A673 (cell line): ENCODE data around the gene EDAR. TPM values are rescaled to one million over a fixed set of nuclear protein-coding genes. Genes with fewer than 3 reads are reported as not detected.

Experiments used
- BruUV-seq: library from RNA; stranded (reverse); fragments of 400-500 nt; replicated peaks from 2 replicates; lab custom pipeline; 2021; lab: Mats Ljungman, UMichigan
- CTCF ChIA-PET: fragments of 300-600 bp; sonication (Branson Sonifier 250); formaldehyde crosslinking; loops from one replicate; lab custom pipeline; 2022; ENCODE audit warnings: antibody characterized with exemption; lab: Charles Lee
- POLR2A ChIA-PET: fragments of 300-600 bp; sonication (Branson Sonifier 250); formaldehyde crosslinking; loops from one replicate; lab custom pipeline; 2022; ENCODE audit warnings: antibody characterized with exemption; ENCODE audit not compliant: low non-redundant PET; lab: Charles Lee
- DNase-seq: peaks from one replicate; pipeline ENCODE4 v3.0.0-alpha.2; 2015; ENCODE audit warnings: low spot score
- H3K27ac ChIP-seq: fragments of 200-600 bp; sonication (generic); 2 replicates; pipeline ENCODE4 v1.5.1; 2016; ENCODE audit warnings: mixed run types, low read depth, mild to moderate bottlenecking, mixed read lengths, antibody characterized with exemption, low read length; ENCODE audit not compliant: poor library complexity, severe bottlenecking
- H3K27me3 ChIP-seq: fragments of 200-600 bp; sonication (generic); replicated peaks from 2 replicates; pipeline ENCODE4 v1.6.1; 2017; ENCODE audit warnings: mixed run types, low read depth, mild to moderate bottlenecking, mixed read lengths, antibody characterized with exemption, low read length; ENCODE audit not compliant: insufficient read depth, poor library complexity
- H3K36me3 ChIP-seq: fragments of 200-600 bp; sonication (generic); 2 replicates; pipeline ENCODE4 v1.6.1; 2016; ENCODE audit warnings: mixed run types, mild to moderate bottlenecking, mixed read lengths, antibody characterized with exemption, low read length; ENCODE audit not compliant: insufficient read depth, poor library complexity, severe bottlenecking
- H3K4me1 ChIP-seq: fragments of 200-600 bp; sonication (generic); 2 replicates; pipeline ENCODE4 v1.6.1; 2017; ENCODE audit warnings: mixed run types, mild to moderate bottlenecking, mixed read lengths, antibody characterized with exemption, low read length; ENCODE audit not compliant: insufficient read depth, poor library complexity, severe bottlenecking
- H3K4me3 ChIP-seq: fragments of 200-600 bp; sonication (generic); 2 replicates; pipeline ENCODE4 v1.5.1; 2016; ENCODE audit warnings: low read depth, mixed run types, mild to moderate bottlenecking, mixed read lengths, low read length; ENCODE audit not compliant: poor library complexity, severe bottlenecking
- H3K9me3 ChIP-seq: fragments of 200-600 bp; sonication (generic); 2 replicates; pipeline ENCODE4 v1.6.1; 2016; ENCODE audit warnings: mixed run types, low read depth, mild to moderate bottlenecking, mixed read lengths, antibody characterized with exemption, low read length; ENCODE audit not compliant: poor library complexity, severe bottlenecking
- EZH2 ChIP-seq: fragments of 200-600 bp; sonication (generic); IDR thresholded peaks from 2 replicates; pipeline ENCODE4 v1.6.1; 2017; ENCODE audit warnings: borderline replicate concordance, low read depth, mild to moderate bottlenecking, mixed read lengths, antibody characterized with exemption, low read length; ENCODE audit not compliant: poor library complexity, severe bottlenecking
- intact Hi-C: fragments of 100-400 bp; cut with micrococcal nuclease; formaldehyde crosslinking; loops from one replicate; pipeline ENCODE4 v1.10.0; 2022; ENCODE audit not compliant: unreplicated experiment
- total RNA-seq: library from RNA; stranded (reverse); gene quantifications from 2 replicates; pipeline ENCODE4 v1.2.3, GENCODE V29; 2021
- TF ChIP-seq, protein P1 (sequence below): fragments of 300-800, 200-600 bp; sonication (generic); conservative IDR thresholded peaks from 2 replicates; pipeline ENCODE4 v1.5.1; 2017; ENCODE audit warnings: low read depth, mild to moderate bottlenecking, antibody characterized with exemption, low read length, moderate library complexity, mixed read lengths

The EDAR gene
- total RNA-seq, 1 experiment from 2014 or later: not detected

DNA sequence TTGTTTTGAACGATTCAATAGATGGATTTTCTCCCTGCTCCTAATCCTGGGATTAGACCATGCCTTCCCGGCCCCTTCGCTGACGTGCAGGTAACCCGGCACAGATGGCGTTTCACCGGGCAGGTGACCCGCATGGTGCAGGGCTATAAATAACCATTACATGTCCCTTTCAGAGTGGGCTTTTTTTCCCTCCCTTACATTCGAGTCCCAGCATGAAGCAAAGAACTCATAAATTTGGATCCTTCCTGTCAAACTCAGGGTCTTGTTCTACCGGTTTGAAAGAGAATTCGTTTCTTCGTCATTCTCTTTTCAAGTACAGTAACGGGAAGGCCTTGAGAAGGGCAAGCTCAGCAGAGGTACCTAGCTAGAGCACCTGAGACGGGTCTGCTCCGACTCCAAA lies 46.1 kb downstream of the EDAR start:
- no peak overlapping the region for H3K27ac ChIP-seq
- BruUV-seq: no TSS peak
- POLR2A ChIA-PET: no interaction called here
- CTCF ChIA-PET: no interaction called here
- H3K4me1 ChIP-seq: no peaks in the 10 kb centered on the region
- peaks cover 2% of the 10 kb centered on the region for H3K27me3 ChIP-seq
- no peak for DNase-seq
- H3K9me3 ChIP-seq: peaks cover 12% of the 10 kb centered on the region
- intact Hi-C loops: no loop called here
- TF ChIP-seq, protein P1, sequence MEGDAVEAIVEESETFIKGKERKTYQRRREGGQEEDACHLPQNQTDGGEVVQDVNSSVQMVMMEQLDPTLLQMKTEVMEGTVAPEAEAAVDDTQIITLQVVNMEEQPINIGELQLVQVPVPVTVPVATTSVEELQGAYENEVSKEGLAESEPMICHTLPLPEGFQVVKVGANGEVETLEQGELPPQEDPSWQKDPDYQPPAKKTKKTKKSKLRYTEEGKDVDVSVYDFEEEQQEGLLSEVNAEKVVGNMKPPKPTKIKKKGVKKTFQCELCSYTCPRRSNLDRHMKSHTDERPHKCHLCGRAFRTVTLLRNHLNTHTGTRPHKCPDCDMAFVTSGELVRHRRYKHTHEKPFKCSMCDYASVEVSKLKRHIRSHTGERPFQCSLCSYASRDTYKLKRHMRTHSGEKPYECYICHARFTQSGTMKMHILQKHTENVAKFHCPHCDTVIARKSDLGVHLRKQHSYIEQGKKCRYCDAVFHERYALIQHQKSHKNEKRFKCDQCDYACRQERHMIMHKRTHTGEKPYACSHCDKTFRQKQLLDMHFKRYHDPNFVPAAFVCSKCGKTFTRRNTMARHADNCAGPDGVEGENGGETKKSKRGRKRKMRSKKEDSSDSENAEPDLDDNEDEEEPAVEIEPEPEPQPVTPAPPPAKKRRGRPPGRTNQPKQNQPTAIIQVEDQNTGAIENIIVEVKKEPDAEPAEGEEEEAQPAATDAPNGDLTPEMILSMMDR: no peak
- no peak for TF ChIP-seq EZH2
- H3K4me3 ChIP-seq: no peak overlapping the region
- H3K36me3 ChIP-seq: no peaks in the 10 kb centered on the region

DNA sequence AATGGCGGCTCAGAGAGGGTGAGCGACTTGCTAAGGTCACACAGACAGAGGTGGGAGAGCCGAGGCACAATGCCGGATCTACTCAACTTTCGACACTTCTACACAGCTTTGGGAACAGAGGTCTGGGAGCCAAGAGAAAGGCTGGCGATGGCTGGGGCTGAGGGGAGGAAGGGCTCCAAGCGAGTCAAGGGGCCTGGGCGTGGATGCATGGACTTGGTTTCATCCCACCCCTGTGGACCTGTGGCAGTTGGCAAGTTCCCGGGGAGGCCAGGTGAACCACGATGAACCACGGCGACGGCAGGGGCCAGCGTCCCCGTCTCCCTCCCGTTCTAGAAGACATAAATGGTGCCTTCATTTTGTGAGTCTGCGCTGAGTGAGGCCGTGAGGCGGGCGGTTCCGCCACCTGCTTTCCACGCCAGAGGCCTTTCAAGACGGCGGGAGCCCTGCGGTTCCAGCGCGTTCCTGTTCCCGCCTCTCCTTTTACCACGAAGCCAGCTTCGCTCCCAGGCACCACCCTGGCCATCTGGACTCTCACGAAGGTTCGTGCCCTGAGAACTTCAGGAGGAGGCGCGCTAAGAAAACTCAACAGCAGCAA lies 46.7 kb downstream of the EDAR start:
- Histone ChIP-seq H3K27me3 (peaks cover 3% of the 10 kb centered on the region), H3K36me3 (no peaks in the 10 kb centered on the region), H3K4me3 (no peak overlapping the region), H3K27ac (no peak overlapping the region), H3K9me3 (peaks cover 12% of the 10 kb centered on the region), H3K4me1 (no peaks in the 10 kb centered on the region)
- intact Hi-C loops: no loop called here
- ChIA-PET CTCF (no interaction called here), POLR2A (no interaction called here)
- TF ChIP-seq, protein P1: no peak
- BruUV-seq: no TSS peak
- DNase-seq: no peak

DNA sequence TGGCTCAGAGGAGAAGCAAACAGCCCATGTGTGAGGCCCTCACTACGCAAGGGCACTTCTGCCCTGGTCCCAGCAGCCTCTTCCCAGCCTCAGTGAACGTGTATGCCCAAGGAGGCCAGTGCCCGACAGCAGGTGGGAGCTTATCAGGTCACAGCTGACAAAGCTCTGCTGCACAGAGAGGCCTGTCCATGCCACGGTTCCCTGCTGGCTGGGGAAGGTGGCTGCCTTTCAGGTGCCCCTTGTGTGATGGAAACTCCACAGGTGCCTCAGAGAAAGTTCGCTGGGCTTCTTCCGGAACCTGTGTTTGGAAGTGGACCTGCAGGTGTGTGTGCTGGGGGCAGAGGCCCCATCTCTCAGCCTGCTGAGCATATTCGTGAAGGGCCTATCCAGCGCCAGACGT lies 47.3 kb downstream of the EDAR start:
- intact Hi-C loops: no loop called here
- no TSS peak for BruUV-seq
- H3K9me3 ChIP-seq: peaks cover 6% of the 10 kb centered on the region
- TF ChIP-seq, protein P1: no peak
- TF ChIP-seq EZH2: no peak
- no peak overlapping the region for H3K27ac ChIP-seq
- H3K36me3 ChIP-seq: no peaks in the 10 kb centered on the region
- H3K4me1 ChIP-seq: no peaks in the 10 kb centered on the region
- no peak overlapping the region for H3K4me3 ChIP-seq
- CTCF ChIA-PET: no interaction called here
- DNase-seq: no peak
- H3K27me3 ChIP-seq: peaks cover 3% of the 10 kb centered on the region
- POLR2A ChIA-PET: no interaction called here
